HG03108 (cell line): Measurements from ENCODE around the gene CD302.
"Not testable (repeated sequence)": the region's sequence is repeated elsewhere in the genome, so short reads cannot be mapped to it uniquely, and the experiment has no call there.

Experiments
- ATAC-seq: cut with Tn5 transposase; IDR thresholded peaks from one replicate; pipeline ENCODE4 v1.9.1; 2021; ENCODE audit warnings: moderate library complexity; ENCODE audit not compliant: unreplicated experiment

CD302 gene

GRCh38 chr2:159755788-159756187 lies 42.2 kb downstream of the CD302 start:
- ATAC-seq: no peak

- no peak for ATAC-seq
Observed at GRCh38 chr2:159755014-159755413, 43.0 kb downstream of the CD302 start.

- ATAC-seq: no peak
Observed at GRCh38 chr2:159753797-159754196, 44.2 kb downstream of the CD302 start.

GRCh38 chr2:159750873-159751272 lies 47.1 kb downstream of the CD302 start:
- no peak for ATAC-seq

- ATAC-seq: no peak
Observed at GRCh38 chr2:159748089-159748488, 49.9 kb downstream of the CD302 start.

- not testable (repeated sequence) for ATAC-seq
Observed at GRCh38 chr2:159745237-159745636, 52.8 kb downstream of the CD302 start.

- no peak for ATAC-seq
Observed at GRCh38 chr2:159744363-159744762, 53.6 kb downstream of the CD302 start.

GRCh38 chr2:159742846-159743245 lies 55.2 kb downstream of the CD302 start:
- ATAC-seq: no peak

- ATAC-seq: no peak
Observed at GRCh38 chr2:159738509-159739390, 59.3 kb downstream of the CD302 start.

- no peak for ATAC-seq
Observed at GRCh38 chr2:159737917-159738296, 60.1 kb downstream of the CD302 start.

GRCh38 chr2:159737292-159737916 lies 60.6 kb downstream of the CD302 start:
- no peak for ATAC-seq

- ATAC-seq: no peak
Observed at GRCh38 chr2:159736048-159736447, 62.0 kb downstream of the CD302 start.

GRCh38 chr2:159735648-159736047 lies 62.4 kb downstream of the CD302 start:
- ATAC-seq: no peak

GRCh38 chr2:159728629-159729028 lies 69.4 kb downstream of the CD302 start:
- no peak for ATAC-seq

GRCh38 chr2:159725713-159726112 lies 72.3 kb downstream of the CD302 start:
- no peak for ATAC-seq

- not testable (repeated sequence) for ATAC-seq
Observed at GRCh38 chr2:159724795-159725572, 73.0 kb downstream of the CD302 start.

GRCh38 chr2:159722580-159722979 lies 75.4 kb downstream of the CD302 start:
- ATAC-seq: no peak

GRCh38 chr2:159720676-159721075 lies 77.3 kb downstream of the CD302 start:
- ATAC-seq: no peak
